NCI-H1694 (cell line): Measurements from ENCODE around the gene PTPRK.

ENCODE experiments used
- DNase-seq: peaks from one replicate; lab custom pipeline; 2025; lab: John Stamatoyannopoulos, UW

The PTPRK gene

GRCh38 chr6:128515550-128516513 lies 4.6 kb downstream of the PTPRK start:
- no peak for DNase-seq

GRCh38 chr6:128513878-128514277 lies 6.5 kb downstream of the PTPRK start:
- DNase-seq: no peak

DNA sequence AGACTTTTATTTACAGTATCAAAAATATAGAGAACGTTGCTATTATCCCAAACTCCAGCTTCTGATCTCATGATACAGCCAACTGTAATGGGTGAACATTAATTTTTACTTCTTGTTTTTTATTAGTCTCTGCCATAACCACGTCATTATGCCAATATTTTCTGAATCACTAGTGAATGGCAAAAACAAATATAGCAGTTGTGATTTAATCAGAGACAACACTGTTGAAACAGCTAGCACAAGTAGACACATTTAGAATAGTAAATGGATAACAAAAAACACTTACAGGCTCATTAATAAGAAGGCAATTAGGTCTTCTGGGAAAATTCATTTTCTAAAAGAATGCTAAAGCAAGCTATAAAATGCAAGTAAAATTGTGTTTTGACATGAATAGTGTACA lies 8.1 kb downstream of the PTPRK start:
- DNase-seq: no peak

GRCh38 chr6:128511506-128511905 lies 8.9 kb downstream of the PTPRK start:
- no peak for DNase-seq

GRCh38 chr6:128509709-128510108 lies 10.7 kb downstream of the PTPRK start:
- DNase-seq: no peak

GRCh38 chr6:128508588-128509296 lies 11.7 kb downstream of the PTPRK start:
- DNase-seq: no peak

DNA sequence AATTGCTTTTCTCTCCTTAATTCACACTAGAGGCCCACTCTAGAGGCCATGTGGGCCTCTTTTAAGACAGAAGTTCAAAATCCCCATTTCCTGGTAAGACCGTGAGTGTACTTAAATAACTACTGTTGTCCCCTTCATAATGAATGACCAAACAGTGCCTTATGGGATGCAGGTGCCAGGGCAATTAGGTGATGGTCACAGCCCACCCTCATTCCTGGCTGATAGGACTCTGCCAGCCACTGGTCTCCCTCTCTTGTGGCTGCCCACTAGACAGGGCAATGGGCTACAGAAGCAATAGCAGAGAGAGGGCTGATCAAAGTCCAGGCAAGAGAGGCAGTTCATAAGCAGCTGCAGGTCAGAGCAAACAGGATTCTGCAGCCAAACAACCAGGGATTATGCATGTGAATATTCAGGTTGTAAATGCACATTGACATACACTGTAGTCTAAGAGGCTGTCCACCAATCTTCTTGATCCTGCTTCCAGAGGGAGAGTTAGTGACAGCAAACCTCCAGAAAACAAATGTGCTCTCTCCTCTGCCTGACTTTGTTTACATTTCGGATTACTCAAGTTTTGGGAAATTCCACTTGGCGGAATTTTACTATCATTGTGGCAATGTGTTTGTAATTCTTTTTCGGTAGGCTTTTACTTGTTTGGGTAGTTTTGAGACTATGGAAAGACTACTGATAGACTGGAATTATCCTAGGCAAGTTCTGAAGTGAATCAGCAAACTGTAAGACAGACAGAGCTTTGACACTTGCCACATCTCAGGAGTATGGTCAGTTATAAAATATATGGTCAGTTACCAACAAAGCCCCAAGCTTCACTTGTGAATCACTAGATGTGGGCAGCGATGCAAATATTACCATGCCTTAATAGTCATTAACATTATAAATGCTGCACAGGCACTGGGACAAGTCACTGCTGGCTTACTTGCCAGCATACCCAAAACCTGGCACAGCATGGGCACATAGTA lies 12.8 kb downstream of the PTPRK start:
- DNase-seq: no peak

GRCh38 chr6:128505603-128506002 lies 14.8 kb downstream of the PTPRK start:
- no peak for DNase-seq

DNA sequence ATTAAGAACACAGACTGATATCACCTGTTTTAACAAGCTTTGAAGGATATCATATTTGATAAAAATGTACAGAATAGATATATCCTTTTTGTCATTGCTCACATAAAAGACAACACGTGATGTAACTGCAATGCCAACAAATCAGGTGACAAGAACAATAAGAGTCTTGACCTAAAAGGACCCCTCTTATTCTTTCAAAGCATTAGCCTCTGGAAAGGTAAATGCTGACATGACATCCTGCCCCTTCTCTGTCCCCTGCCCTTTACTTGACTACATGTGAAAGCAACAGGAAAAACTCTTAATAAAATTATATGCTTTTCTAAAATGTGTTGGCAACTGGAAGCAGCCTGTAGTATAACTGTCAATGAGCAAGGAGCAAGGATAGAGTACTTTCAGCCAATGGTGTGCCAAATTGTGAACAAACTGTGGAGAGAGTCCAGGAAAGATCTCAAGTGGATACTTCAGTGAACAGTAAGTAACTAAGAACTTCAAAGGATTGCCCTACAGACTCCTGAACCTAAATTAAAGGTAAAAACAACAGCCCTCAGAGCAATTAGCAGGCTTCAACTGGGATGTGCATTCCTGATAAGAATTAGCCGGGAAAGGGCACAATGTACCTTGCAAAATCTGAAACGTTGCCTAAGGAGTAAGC lies 16.3 kb downstream of the PTPRK start:
- no peak for DNase-seq

GRCh38 chr6:128500749-128501600 lies 19.4 kb downstream of the PTPRK start:
- no peak for DNase-seq

GRCh38 chr6:128500014-128500413 lies 20.4 kb downstream of the PTPRK start:
- no peak for DNase-seq

- DNase-seq: no peak
Measured at GRCh38 chr6:128499079-128499731, 21.2 kb downstream of the PTPRK start.

DNA sequence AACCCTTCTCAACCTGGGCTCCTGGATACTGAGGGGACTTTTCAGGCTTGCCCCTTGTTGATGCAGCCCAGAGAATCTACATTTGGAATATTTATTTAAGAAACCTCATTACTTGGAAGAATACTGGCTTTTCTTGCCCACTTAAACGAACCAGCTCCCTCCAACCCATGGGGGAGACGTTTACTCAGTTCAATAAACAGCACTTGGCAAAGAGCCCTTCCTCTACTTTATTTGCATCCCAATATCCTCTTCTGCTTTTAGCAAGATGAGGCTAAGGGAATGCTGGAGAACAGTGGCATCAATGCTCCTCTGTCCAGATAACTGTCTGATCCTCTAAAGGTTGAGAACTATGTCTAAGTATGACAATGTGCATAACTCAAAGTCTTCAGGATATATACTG lies 22.2 kb downstream of the PTPRK start:
- no peak for DNase-seq

- no peak for DNase-seq
Measured at GRCh38 chr6:128495536-128496333, 24.7 kb downstream of the PTPRK start.

GRCh38 chr6:128494440-128494839 lies 26.0 kb downstream of the PTPRK start:
- no peak for DNase-seq

- DNase-seq: no peak
Measured at GRCh38 chr6:128493877-128494276, 26.5 kb downstream of the PTPRK start.

GRCh38 chr6:128492386-128492785 lies 28.0 kb downstream of the PTPRK start:
- DNase-seq: no peak

- peak; percentile 44 for DNase-seq
Measured at GRCh38 chr6:128491610-128492206, 28.7 kb downstream of the PTPRK start.

DNA sequence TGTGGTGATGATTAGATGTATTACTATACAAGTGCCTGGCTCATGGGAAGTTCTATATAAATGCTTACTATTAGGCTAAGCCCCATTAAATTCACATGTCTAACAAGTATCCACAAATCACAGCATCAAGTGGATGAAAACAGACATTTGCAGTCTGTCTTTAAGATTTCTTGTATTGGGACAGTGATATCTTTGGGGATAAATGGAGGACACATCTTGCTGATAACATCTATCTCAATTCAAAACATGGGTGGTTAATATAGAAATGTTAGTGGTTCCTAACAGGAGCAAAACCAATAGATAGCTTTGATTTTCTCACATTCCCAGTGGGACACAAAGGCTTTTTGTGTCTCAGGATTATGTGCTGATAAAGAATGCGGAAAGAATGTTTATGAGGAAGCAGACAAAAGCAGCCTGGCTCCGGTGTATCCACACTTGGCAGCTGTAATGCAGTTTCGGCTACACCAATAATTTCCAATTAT lies 29.3 kb downstream of the PTPRK start:
- no peak for DNase-seq
